GM19397 (cell line): ENCODE results near the gene CKS2.

Source experiments
- ATAC-seq: cut with Tn5 transposase; IDR thresholded peaks from one replicate; pipeline ENCODE4 v1.9.1; 2021; ENCODE audit warnings: mild to moderate bottlenecking, moderate library complexity; ENCODE audit not compliant: unreplicated experiment

Gene CKS2

GRCh38 chr9:89346696-89347095 lies 35.7 kb downstream of the CKS2 start:
- no peak for ATAC-seq

GRCh38 chr9:89347651-89348050 lies 36.7 kb downstream of the CKS2 start:
- no peak for ATAC-seq

GRCh38 chr9:89349607-89350006 lies 38.6 kb downstream of the CKS2 start:
- no peak for ATAC-seq

- ATAC-seq, result no peak
Measured at GRCh38 chr9:89350988-89351557, 40.1 kb downstream of the CKS2 start.

- no peak for ATAC-seq
Measured at GRCh38 chr9:89351584-89352300, 40.7 kb downstream of the CKS2 start.

- no peak for ATAC-seq
Measured at GRCh38 chr9:89352451-89352850, 41.5 kb downstream of the CKS2 start.

- ATAC-seq, result no peak
Measured at GRCh38 chr9:89352874-89353649, 42.1 kb downstream of the CKS2 start.

GRCh38 chr9:89353989-89354388 lies 43.0 kb downstream of the CKS2 start:
- ATAC-seq, result no peak

GRCh38 chr9:89354471-89354870 lies 43.5 kb downstream of the CKS2 start:
- ATAC-seq, result no peak

- no peak for ATAC-seq
Measured at GRCh38 chr9:89356782-89357181, 45.8 kb downstream of the CKS2 start.

- no peak for ATAC-seq
Measured at GRCh38 chr9:89357331-89358197, 46.6 kb downstream of the CKS2 start.

GRCh38 chr9:89358376-89358916 lies 47.5 kb downstream of the CKS2 start:
- no peak for ATAC-seq

- ATAC-seq, result no peak
Measured at GRCh38 chr9:89358985-89359384, 48.0 kb downstream of the CKS2 start.

- ATAC-seq, result no peak
Measured at GRCh38 chr9:89359751-89360261, 48.8 kb downstream of the CKS2 start.

GRCh38 chr9:89360465-89360864 lies 49.5 kb downstream of the CKS2 start:
- no peak for ATAC-seq

GRCh38 chr9:89361031-89361430 lies 50.0 kb downstream of the CKS2 start:
- ATAC-seq, result no peak

GRCh38 chr9:89361816-89362646 lies 51.0 kb downstream of the CKS2 start:
- no peak for ATAC-seq

- no peak for ATAC-seq
Measured at GRCh38 chr9:89362647-89363310, 51.8 kb downstream of the CKS2 start.

GRCh38 chr9:89363311-89363670 lies 52.3 kb downstream of the CKS2 start:
- ATAC-seq, result no peak
